Stimulated activated CD4-positive, alpha-beta T cell treated with anti-CD3 and anti-CD28 coated beads, Interleukin-12 subunit alpha, Interleukin-12 subunit beta, amount 100 ng/mL, for 4 hours (primary cell): Measurements from ENCODE around the gene MED27.
"Not testable (repeated sequence)": the region's sequence is repeated elsewhere in the genome, so short reads cannot be mapped to it uniquely, and the experiment has no call there.

Experiments
- DNase-seq: peaks from one replicate; pipeline ENCODE4 v3.0.0-alpha.2; 2020

MED27 gene

GRCh38 chr9:132014218-132014805, 65.4 kb downstream of the MED27 start:
- DNase-seq, result no peak

- no peak for DNase-seq
Measured at GRCh38 chr9:132012704-132013357, 66.8 kb downstream of the MED27 start.

GRCh38 chr9:132011896-132012295, 67.8 kb downstream of the MED27 start:
- no peak for DNase-seq

GRCh38 chr9:132011309-132011708, 68.4 kb downstream of the MED27 start:
- DNase-seq, result no peak

GRCh38 chr9:132010201-132010600, 69.5 kb downstream of the MED27 start:
- DNase-seq, result not testable (repeated sequence)

- DNase-seq, result no peak
Measured at GRCh38 chr9:132008855-132009812, 70.5 kb downstream of the MED27 start.

GRCh38 chr9:132008184-132008803, 71.4 kb downstream of the MED27 start:
- no peak for DNase-seq

GRCh38 chr9:132007371-132008025, 72.2 kb downstream of the MED27 start:
- no peak for DNase-seq

- no peak for DNase-seq
Measured at GRCh38 chr9:132006677-132007370, 72.8 kb downstream of the MED27 start.

GRCh38 chr9:132005899-132006298, 73.8 kb downstream of the MED27 start:
- DNase-seq, result no peak

- DNase-seq, result no peak
Measured at GRCh38 chr9:132004323-132004722, 75.3 kb downstream of the MED27 start.

- DNase-seq, result no peak
Measured at GRCh38 chr9:132003896-132004295, 75.8 kb downstream of the MED27 start.

GRCh38 chr9:132003319-132003704, 76.4 kb downstream of the MED27 start:
- DNase-seq, result no peak

- no peak for DNase-seq
Measured at GRCh38 chr9:132002643-132003318, 76.9 kb downstream of the MED27 start.

GRCh38 chr9:132001567-132001966, 78.1 kb downstream of the MED27 start:
- DNase-seq, result no peak

- no peak for DNase-seq
Measured at GRCh38 chr9:132000659-132001058, 79.0 kb downstream of the MED27 start.

GRCh38 chr9:131999692-132000551, 79.7 kb downstream of the MED27 start:
- DNase-seq, result no peak

GRCh38 chr9:131997779-131998178, 81.9 kb downstream of the MED27 start:
- DNase-seq, result no peak

GRCh38 chr9:131997076-131997475, 82.6 kb downstream of the MED27 start:
- no peak for DNase-seq

GRCh38 chr9:131995382-131995781, 84.3 kb downstream of the MED27 start:
- DNase-seq, result no peak
